ENCODE results near the gene LTBP3. TPM values are rescaled to one million over a fixed set of nuclear protein-coding genes. Genes with fewer than 3 reads are reported as not detected.
A peak's percentile ranks its signal among the peaks of the same experiment; 100 is the strongest.

The LTBP3 gene
- polyA plus RNA-seq, 3 donors from 2014 or later, result 3.3 to 21.0 (median 14.5) TPM

GRCh38 chr11:65551572-65552387, 6.4 kb downstream of the LTBP3 start:
- Mint-ChIP-seq H3K4me1 (peaks cover 54 to 56% of the 10 kb centered on the region in 2 donors), H3K36me3 (peaks cover 9 to 17% (median 16%) of the 10 kb centered on the region in 3 donors), H3K4me3 (peak overlapping the region in 1 of 5 donors; percentile 9), H3K27ac (peak overlapping the region in 3 of 6 donors; percentile 54 to 71 (median 67)), H3K9me3 (peaks cover 0 to 2% (median 0%) of the 10 kb centered on the region in 6 donors), H3K27me3 (ENCODE audit: low read depth in 3 of 3) (peaks cover 3 to 5% (median 4%) of the 10 kb centered on the region in 3 donors)
- peak; percentile 49 to 59 (median 53) for DNase-seq

- peaks cover 3 to 6% (median 4%) of the 10 kb centered on the region in 3 donors for H3K27me3 Mint-ChIP-seq (ENCODE audit: low read depth in 3 of 3)
- DNase-seq, result no peak
- H3K4me1 Mint-ChIP-seq, result peaks cover 38 to 44% of the 10 kb centered on the region in 2 donors
- peaks cover 9 to 17% (median 16%) of the 10 kb centered on the region in 3 donors for H3K36me3 Mint-ChIP-seq
- peak overlapping the region in 1 of 5 donors; percentile 44 for H3K4me3 Mint-ChIP-seq
- peak overlapping the region in 3 of 6 donors; percentile 6 to 78 (median 65) for H3K27ac Mint-ChIP-seq
- peaks cover 0 to 2% (median 0%) of the 10 kb centered on the region in 6 donors for H3K9me3 Mint-ChIP-seq
These were observed 9.1 kb downstream of the LTBP3 start for GRCh38 chr11:65549096-65549495.

GRCh38 chr11:65548395-65548794, 9.8 kb downstream of the LTBP3 start:
- peak overlapping the region in 3 of 5 donors; percentile 47 to 61 (median 51) for H3K4me3 Mint-ChIP-seq
- H3K27me3 Mint-ChIP-seq (ENCODE audit: low read depth in 3 of 3), result peaks cover 3 to 6% (median 4%) of the 10 kb centered on the region in 3 donors
- no peak for DNase-seq
- peak overlapping the region in 4 of 6 donors; percentile 60 to 77 (median 74) for H3K27ac Mint-ChIP-seq
- H3K36me3 Mint-ChIP-seq, result peaks cover 9 to 17% (median 16%) of the 10 kb centered on the region in 3 donors
- H3K4me1 Mint-ChIP-seq, result peaks cover 38 to 44% of the 10 kb centered on the region in 2 donors
- peaks cover 0 to 2% (median 0%) of the 10 kb centered on the region in 6 donors for H3K9me3 Mint-ChIP-seq

- Mint-ChIP-seq H3K4me3 (peak overlapping the region in 3 of 5 donors; percentile 47 to 61 (median 51)), H3K4me1 (peaks cover 36 to 41% of the 10 kb centered on the region in 2 donors), H3K9me3 (peaks cover 0 to 2% (median 0%) of the 10 kb centered on the region in 6 donors), H3K27me3 (ENCODE audit: low read depth in 3 of 3) (peaks cover 3 to 6% (median 4%) of the 10 kb centered on the region in 3 donors), H3K27ac (peak overlapping the region in 5 of 6 donors; percentile 45 to 77 (median 65)), H3K36me3 (peaks cover 9 to 20% (median 16%) of the 10 kb centered on the region in 3 donors)
- DNase-seq, result no peak
These were observed 10.6 kb downstream of the LTBP3 start for GRCh38 chr11:65547446-65548125.

- H3K27ac Mint-ChIP-seq, result peak overlapping the region; percentile 85 to 96 (median 94)
- peaks cover 30 to 38% of the 10 kb centered on the region in 2 donors for H3K4me1 Mint-ChIP-seq
These were observed 11.8 kb downstream of the LTBP3 start for GRCh38 chr11:65546217-65546958.

GRCh38 chr11:65545853-65546216, 12.3 kb downstream of the LTBP3 start:
- Mint-ChIP-seq H3K9me3 (peaks cover 0 to 2% (median 0%) of the 10 kb centered on the region in 6 donors), H3K27ac (peak overlapping the region; percentile 85 to 96 (median 94)), H3K36me3 (peaks cover 0 to 13% (median 4%) of the 10 kb centered on the region in 3 donors), H3K4me3 (peak overlapping the region; percentile 73 to 83 (median 76)), H3K27me3 (ENCODE audit: low read depth in 3 of 3) (peaks cover 0 to 5% (median 3%) of the 10 kb centered on the region in 3 donors), H3K4me1 (peaks cover 35 to 42% of the 10 kb centered on the region in 2 donors)
- DNase-seq, result no peak

More at GRCh38 chr11:65546217-65546958, 11.8 kb downstream of the LTBP3 start:
- Mint-ChIP-seq H3K36me3 (peaks cover 0 to 15% (median 6%) of the 10 kb centered on the region in 3 donors), H3K9me3 (peaks cover 0 to 2% (median 0%) of the 10 kb centered on the region in 6 donors), H3K4me3 (peak overlapping the region; percentile 73 to 85 (median 83)), H3K27me3 (ENCODE audit: low read depth in 3 of 3) (peaks cover under 1 to 4% (median 3%) of the 10 kb centered on the region in 3 donors)
- peak; percentile 97 to 98 (median 98) for DNase-seq

- peaks cover 25 to 36% of the 10 kb centered on the region in 2 donors for H3K4me1 Mint-ChIP-seq
- H3K27me3 Mint-ChIP-seq (ENCODE audit: low read depth in 3 of 3), result peaks cover 3 to 5% (median 3%) of the 10 kb centered on the region in 3 donors
These were observed 15.3 kb downstream of the LTBP3 start for GRCh38 chr11:65542738-65543390.

GRCh38 chr11:65541093-65541982, 16.8 kb downstream of the LTBP3 start:
- peaks cover 20 to 26% of the 10 kb centered on the region in 2 donors for H3K4me1 Mint-ChIP-seq
- H3K36me3 Mint-ChIP-seq, result peaks cover 0 to 4% (median 0%) of the 10 kb centered on the region in 3 donors
- no peak for DNase-seq
- H3K9me3 Mint-ChIP-seq, result no peaks in the 10 kb centered on the region
- H3K27ac Mint-ChIP-seq, result peak overlapping the region; percentile 65 to 95 (median 85)
- H3K27me3 Mint-ChIP-seq (ENCODE audit: low read depth in 3 of 3), result peaks cover 0 to 5% (median 3%) of the 10 kb centered on the region in 3 donors
- H3K4me3 Mint-ChIP-seq, result peak overlapping the region; percentile 81 to 88 (median 87)

More at GRCh38 chr11:65542738-65543390, 15.3 kb downstream of the LTBP3 start:
- peaks cover 0 to 4% (median 0%) of the 10 kb centered on the region in 3 donors for H3K36me3 Mint-ChIP-seq
- no peaks in the 10 kb centered on the region for H3K9me3 Mint-ChIP-seq
- H3K27ac Mint-ChIP-seq, result peak overlapping the region in 5 of 6 donors; percentile 5 to 79 (median 67)
- no peak for DNase-seq
- no peak overlapping the region for H3K4me3 Mint-ChIP-seq

- peak overlapping the region; percentile 65 to 92 (median 85) for H3K27ac Mint-ChIP-seq
- peak overlapping the region; percentile 81 to 88 (median 87) for H3K4me3 Mint-ChIP-seq
- peaks cover 0 to 3% (median 3%) of the 10 kb centered on the region in 3 donors for H3K27me3 Mint-ChIP-seq (ENCODE audit: low read depth in 3 of 3)
- peaks cover 13 to 18% of the 10 kb centered on the region in 2 donors for H3K4me1 Mint-ChIP-seq
- peak; percentile 91 to 93 (median 93) for DNase-seq
- peaks cover 0 to 4% (median 0%) of the 10 kb centered on the region in 3 donors for H3K36me3 Mint-ChIP-seq
- H3K9me3 Mint-ChIP-seq, result no peaks in the 10 kb centered on the region
These were observed 17.7 kb downstream of the LTBP3 start for GRCh38 chr11:65540290-65541092.

- no peak for DNase-seq
- Mint-ChIP-seq H3K9me3 (no peaks in the 10 kb centered on the region), H3K36me3 (peaks cover 0 to 4% (median 0%) of the 10 kb centered on the region in 3 donors), H3K27me3 (ENCODE audit: low read depth in 3 of 3) (peaks cover 0 to 3% (median 3%) of the 10 kb centered on the region in 3 donors), H3K4me3 (peak overlapping the region; percentile 81 to 88 (median 87)), H3K4me1 (peaks cover 12 to 15% of the 10 kb centered on the region in 2 donors), H3K27ac (peak overlapping the region in 4 of 6 donors; percentile 64 to 88 (median 84))
These were observed 18.3 kb downstream of the LTBP3 start for GRCh38 chr11:65539744-65540289.
